Measurements from ENCODE around the gene DNAH6.
"Not testable (repeated sequence)": the region's sequence is repeated elsewhere in the genome, so short reads cannot be mapped to it uniquely, and the experiment has no call there.

The DNAH6 gene, protein sequence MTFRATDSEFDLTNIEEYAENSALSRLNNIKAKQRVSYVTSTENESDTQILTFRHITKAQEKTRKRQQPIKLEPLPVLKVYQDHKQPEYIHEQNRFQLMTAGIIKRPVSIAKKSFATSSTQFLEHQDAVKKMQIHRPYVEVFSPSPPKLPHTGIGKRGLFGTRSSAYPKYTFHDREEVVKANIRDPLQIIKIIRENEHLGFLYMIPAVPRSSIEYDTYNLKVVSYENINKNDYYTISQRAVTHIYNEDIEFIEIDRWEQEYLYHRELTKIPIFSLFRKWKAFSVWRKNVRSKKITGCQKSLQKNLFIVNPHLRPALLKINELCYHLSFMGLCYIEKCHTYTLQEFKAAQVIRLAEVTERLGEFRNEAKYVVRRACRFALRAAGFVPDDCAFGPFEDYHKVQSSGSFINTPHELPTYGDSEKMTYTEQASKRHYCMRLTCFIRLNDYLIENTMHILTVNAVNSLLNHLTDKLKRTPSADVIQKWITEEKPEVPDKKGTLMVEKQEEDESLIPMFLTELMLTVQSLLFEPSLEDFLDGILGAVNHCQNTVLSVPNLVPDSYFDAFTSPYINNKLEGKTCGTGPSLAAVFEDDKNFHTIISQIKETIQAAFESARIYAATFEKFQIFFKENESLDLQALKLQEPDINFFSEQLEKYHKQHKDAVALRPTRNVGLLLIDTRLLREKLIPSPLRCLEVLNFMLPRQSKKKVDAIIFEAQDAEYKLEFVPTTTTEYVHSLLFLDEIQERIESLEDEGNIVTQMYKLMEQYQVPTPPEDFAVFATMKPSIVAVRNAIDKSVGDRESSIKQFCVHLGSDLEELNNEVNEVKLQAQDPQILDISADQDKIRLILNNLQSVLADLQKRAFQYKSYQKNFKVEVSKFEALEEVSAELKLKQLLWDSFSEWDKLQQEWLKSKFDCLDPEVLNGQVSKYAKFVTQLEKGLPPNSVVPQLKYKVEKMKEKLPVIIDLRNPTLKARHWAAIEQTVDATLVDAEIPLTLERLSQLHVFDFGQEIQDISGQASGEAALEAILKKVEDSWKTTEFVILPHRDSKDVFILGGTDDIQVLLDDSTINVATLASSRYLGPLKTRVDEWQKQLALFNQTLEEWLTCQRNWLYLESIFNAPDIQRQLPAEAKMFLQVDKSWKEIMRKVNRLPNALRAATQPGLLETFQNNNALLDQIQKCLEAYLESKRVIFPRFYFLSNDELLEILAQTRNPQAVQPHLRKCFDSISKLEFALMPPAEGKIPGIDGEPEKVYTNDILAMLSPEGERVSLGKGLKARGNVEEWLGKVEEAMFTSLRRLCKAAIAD (N-terminal part only)

DNA sequence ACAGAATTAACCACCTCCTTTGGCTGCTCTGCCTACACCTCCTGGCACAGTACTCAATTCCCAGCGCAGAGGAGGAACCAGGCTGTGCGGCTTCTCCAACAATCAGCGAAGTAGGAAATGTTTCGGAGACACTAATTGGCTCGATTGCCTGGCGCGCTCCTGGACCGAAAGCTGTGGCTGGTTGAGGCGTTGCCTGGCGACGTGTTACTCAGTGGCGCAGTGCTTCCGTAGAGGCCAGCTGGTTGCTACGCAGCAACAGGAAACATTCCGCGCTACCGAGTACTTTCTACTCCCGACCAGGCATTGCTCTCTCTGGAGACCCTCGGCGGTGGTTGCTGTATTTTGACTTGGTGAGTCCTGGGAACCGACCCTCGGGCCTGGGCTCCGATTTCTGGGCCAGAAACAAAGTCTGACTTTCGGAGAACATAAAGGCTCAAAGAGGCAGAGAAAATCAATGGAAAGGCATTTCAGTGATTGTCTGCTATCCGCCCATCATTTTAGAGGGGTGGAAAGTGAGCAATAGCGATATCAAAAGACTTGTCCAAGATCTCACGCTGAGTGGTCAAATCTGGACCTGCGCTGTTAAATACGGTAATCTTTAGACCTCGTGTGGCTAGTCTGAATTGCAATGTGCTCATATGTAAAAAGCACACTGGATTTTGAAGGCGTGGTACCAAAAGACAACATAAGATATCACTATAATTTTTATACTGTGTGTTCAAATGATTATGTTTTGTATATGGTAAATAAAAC is at the start of gene DNAH6:
Gene DNAH6, plus strand, starts transcription at position 265 of the 753 bp plus-strand sequence. CDS start 1,329 bp downstream, outside the sequence.
- peak; percentile 65 for DNase-seq (ENCODE audit: insufficient read length, low spot score)
- TF ChIP-seq POLR2A (IDR thresholded peaks at IDR 0.05; ENCODE audit: low read depth, low read length) = no peak
- peak; percentile 100 for FAIRE-seq

DNA sequence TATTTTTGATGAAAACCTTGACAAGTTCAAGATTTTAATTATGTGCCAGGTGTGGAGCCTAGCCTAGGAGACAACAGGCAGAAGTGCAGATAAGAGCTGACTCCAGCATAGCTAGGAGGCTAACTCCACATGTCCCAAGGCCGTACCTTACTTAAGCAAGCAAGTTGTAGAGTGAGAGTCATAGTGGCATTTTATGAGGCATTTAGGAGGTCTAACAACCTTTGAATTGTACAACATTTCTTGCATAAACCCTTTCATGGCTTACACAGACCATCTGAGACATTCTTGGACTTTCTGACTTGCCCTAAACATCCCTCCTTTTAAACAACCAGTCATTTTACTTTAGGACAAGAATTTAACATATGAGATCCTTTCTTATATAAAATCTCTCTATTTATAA is 48.9 kb upstream of the DNAH6 start:
- DNase-seq (ENCODE audit: insufficient read length, low spot score) (no peak), FAIRE-seq (no peak)
- TF ChIP-seq POLR2A (IDR thresholded peaks at IDR 0.05; ENCODE audit: low read depth, low read length) = no peak

DNA sequence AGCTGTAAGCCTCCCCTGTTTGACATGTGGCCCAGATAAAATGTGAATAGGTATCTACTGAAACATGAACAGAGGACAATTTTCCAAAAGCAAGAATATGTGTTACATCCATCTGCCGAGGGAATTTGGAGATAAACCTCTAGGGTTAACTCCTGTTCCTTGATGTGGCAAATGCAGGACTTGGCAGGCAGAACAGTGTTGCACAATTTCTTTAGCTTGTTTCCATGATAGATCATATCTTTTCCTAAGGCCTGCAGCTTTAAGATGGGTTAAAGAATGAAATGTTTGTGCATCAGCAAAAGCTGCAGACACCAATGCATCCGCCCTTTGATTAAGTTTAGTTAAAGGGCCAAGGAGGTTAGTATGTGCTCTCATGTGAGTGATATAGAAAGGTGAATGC is 43.9 kb upstream of the DNAH6 start:
- FAIRE-seq; DNase-seq (ENCODE audit: insufficient read length, low spot score): not testable (repeated sequence)

DNA sequence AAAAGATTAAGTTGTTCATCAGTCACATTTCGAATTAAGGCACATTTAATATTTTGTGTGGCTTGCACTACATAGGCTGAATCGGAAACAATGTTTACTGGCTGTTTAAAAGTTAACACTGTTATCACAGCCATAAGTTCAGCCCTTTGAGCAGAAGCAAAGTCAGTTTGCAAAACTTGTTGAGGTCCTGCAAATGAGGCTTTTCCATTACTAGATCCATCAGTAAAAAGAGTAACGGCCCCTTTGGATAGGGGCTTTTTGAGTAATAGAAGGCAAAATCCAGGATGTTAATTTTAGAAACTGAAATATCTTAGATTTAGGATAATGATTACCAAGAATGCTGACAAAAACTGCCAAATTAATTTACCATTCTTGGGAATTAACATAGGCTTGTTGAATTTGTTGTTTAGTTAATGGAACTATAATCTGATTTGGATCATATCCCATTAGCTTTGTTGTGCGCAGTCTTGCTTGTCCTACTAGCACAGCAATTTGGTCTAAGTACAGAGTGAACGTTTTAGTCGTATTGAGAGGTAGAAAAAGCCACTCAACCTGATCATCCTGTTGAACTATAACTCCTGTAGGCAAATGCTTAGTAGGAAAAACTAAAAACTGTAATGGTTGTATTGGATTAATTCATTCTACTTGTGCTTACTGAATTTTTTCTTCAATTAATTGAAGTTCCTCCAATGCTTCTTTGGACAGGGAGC is 43.3 kb upstream of the DNAH6 start:
- no peak for FAIRE-seq
- TF ChIP-seq POLR2A (IDR thresholded peaks at IDR 0.05; ENCODE audit: low read depth, low read length) = no peak
- DNase-seq (ENCODE audit: insufficient read length, low spot score) = no peak

DNA sequence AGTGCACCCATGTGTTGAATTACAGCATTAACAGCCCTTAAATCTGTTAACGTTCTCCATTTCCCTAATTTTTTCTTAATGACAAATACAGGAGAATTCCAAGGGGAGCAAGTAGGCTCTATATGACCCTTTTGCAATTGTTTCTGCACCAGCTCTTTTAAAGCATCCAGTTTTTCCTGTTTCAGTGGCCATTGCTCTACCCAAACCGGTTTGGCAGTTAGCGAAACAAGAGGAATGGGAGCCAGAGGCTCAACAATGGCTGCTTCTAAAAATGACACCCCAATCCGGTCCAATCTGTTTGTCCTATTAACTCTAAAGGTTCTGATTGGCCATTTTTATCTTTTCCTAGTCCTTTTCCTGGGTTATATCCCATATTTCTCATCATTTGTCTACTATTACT is 42.1 kb upstream of the DNAH6 start:
- FAIRE-seq (no peak), DNase-seq (ENCODE audit: insufficient read length, low spot score) (no peak)

DNA sequence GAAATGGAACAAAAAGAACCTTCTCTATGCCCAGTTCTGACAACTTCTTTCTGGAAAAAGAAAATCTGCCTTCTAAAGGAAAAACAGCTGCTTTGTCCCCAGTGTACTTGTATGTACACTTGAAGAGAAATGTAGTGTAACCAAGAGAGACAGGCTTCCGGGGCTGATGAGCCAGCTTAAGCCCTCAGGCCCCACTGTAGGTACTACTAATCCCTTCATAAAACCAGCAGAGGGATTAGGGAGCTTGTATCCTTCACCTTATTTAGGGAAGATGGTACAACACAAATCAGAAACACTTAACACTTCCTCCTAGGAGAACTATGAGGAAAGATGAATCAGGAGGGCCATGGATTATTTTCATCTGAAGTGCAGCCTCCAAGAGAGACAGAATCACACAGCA is 38.4 kb upstream of the DNAH6 start:
- no peak for TF ChIP-seq POLR2A (IDR thresholded peaks at IDR 0.05; ENCODE audit: low read depth, low read length)
- no peak for DNase-seq (ENCODE audit: insufficient read length, low spot score)
- FAIRE-seq = no peak

More for the DNA sequence above, 42.1 kb upstream of the DNAH6 start:
- TF ChIP-seq POLR2A (IDR thresholded peaks at IDR 0.05; ENCODE audit: low read depth, low read length) = no peak

DNA sequence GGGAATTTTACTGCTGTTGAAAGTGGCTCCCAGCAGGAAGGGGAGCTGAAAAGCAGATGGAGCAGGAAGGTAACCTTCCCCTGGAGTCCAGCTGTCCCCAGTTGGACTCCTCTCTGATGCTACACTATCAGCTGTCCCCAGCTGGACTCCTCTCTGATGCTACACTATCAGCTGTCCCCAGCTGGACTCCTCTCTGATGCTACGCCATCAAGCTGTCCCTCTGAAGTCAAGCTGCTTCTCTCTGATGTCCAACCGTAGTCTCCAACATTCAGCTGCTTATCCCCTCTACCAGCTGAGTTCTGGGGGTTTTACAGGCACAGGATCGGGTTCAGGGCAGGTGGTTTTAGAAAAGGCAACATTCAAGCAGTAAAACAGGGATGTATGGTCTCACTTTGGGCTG is 37.4 kb upstream of the DNAH6 start:
- FAIRE-seq = no peak
- TF ChIP-seq POLR2A (IDR thresholded peaks at IDR 0.05; ENCODE audit: low read depth, low read length) = no peak
- DNase-seq (ENCODE audit: insufficient read length, low spot score) = no peak

DNA sequence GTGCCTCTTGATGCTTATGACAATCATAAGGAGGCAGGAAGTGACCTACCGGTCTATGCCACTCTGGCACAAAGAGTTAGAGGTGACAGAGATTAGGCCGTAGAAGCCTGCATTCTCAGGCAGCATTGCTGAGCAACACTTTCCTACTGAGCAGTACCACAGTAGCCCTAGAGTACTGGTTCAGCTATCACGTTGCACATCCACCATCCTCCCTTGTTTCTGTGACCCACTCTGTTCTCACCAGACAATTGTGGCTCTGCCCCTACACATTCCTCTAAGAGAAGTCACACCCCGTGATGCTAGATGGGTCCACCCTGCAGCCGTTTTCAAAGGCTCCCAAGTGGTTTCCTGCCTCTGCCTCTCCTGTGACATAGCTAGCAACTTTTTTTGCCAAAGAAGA is 34.6 kb upstream of the DNAH6 start:
- FAIRE-seq = peak; percentile 27
- TF ChIP-seq POLR2A (IDR thresholded peaks at IDR 0.05; ENCODE audit: low read depth, low read length) = no peak

DNA sequence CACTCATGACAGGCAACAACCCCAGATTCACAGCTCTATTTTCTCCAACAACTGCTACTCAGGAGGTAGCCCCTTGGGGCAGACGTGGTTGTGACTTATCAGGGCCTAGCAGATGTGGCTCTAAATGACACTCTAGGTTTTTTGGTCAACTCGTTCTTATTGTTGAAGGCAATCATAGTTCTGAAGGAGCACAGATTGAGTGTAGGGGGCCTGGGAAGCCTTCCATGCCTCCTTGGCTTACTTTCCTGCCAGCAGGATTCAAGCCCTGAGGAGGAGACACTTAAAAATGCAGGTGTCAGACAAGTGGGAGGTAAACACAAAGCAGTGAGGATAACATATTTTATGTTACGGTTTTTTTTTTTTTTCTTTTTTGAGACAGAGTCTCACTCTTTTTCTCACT is 33.7 kb upstream of the DNAH6 start:
- no peak for TF ChIP-seq POLR2A (IDR thresholded peaks at IDR 0.05; ENCODE audit: low read depth, low read length)
- FAIRE-seq (no peak), DNase-seq (ENCODE audit: insufficient read length, low spot score) (no peak)

More for the DNA sequence above, 34.6 kb upstream of the DNAH6 start:
- peak; percentile 53 for DNase-seq (ENCODE audit: insufficient read length, low spot score)

DNA sequence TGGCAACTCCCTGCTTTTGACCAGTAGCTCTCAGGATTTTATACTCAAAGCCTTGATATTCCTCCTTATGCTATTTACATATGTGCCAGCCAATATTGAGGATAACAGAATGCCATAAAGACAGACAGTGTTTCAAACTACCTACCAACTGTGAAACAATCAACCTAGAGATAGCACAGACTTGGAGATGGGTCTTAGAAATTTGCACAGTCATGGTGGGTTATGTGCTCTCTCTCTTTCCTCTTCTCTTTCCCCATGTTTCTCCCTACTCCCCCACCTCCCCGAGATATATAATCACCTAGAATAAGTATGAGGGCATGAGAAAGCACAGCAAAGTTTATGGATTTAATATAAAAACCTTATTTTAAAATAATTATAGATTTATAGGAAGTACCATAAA is 33.0 kb upstream of the DNAH6 start:
- no peak for FAIRE-seq
- DNase-seq (ENCODE audit: insufficient read length, low spot score) = no peak
- TF ChIP-seq POLR2A (IDR thresholded peaks at IDR 0.05; ENCODE audit: low read depth, low read length) = no peak

DNA sequence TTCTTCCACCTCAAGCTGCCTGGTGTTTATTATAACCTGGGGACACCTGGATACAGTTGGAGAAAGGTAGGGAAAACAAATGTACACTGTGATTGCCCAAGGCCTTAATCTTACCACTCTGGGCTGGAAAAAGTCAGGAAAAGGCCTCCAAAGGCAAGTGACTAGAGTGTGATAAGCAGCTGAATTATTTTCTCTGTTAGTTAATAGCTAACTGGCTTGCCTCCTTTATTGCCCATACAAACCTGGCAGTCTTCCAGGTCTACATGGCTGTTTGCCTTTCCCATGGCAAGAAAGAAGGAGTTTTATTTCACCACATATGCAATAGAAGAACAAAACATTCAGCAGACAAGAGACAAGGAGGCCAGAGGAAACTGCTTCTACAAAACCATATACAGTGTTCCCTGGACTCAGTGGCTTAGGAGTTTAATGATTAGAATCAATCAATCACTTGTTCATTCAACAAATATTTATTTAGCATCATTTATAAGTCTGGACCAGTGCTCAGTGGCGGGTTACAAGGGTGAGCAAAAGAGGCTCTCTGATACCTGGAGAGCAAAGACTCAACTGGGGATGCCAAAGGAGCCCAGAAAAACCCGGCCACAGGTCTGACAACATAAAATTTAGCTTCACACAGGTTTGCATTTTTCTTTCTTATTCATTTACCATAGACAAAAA is 29.7 kb upstream of the DNAH6 start:
- TF ChIP-seq POLR2A (IDR thresholded peaks at IDR 0.05; ENCODE audit: low read depth, low read length) = no peak
- DNase-seq (ENCODE audit: insufficient read length, low spot score) (no peak), FAIRE-seq (no peak)
